GM10248 (cell line): ENCODE data around the gene KRT78.

Experiments used
- CTCF ChIA-PET: fragments of 300-600 bp; sonication (Branson Sonifier 250); formaldehyde crosslinking; extraction: SDS; loops from one replicate; lab custom pipeline; 2021; ENCODE audit warnings: antibody characterized with exemption; lab: Yijun Ruan, JAX
- POLR2A ChIA-PET: fragments of 350-650 bp; sonication (Branson Sonifier 250); formaldehyde crosslinking; extraction: SDS; loops from one replicate; lab custom pipeline; 2020; ENCODE audit warnings: antibody characterized with exemption; lab: Yijun Ruan, JAX
- DNase-seq: peaks from one replicate; pipeline ENCODE4 v3.0.0; 2012; ENCODE audit errors: extremely low spot score
- TF ChIP-seq, protein P1 (sequence below): IDR thresholded peaks from 2 replicates; pipeline ENCODE4 v1.5.1; 2012; ENCODE audit warnings: mild to moderate bottlenecking, low read depth; ENCODE audit errors: extremely low read depth, missing control alignments, control extremely low read depth

KRT78 gene

GRCh38 chr12:52832451-52832850, 16.3 kb downstream of the KRT78 start:
- POLR2A ChIA-PET: no interaction called here
- TF ChIP-seq, protein P1, sequence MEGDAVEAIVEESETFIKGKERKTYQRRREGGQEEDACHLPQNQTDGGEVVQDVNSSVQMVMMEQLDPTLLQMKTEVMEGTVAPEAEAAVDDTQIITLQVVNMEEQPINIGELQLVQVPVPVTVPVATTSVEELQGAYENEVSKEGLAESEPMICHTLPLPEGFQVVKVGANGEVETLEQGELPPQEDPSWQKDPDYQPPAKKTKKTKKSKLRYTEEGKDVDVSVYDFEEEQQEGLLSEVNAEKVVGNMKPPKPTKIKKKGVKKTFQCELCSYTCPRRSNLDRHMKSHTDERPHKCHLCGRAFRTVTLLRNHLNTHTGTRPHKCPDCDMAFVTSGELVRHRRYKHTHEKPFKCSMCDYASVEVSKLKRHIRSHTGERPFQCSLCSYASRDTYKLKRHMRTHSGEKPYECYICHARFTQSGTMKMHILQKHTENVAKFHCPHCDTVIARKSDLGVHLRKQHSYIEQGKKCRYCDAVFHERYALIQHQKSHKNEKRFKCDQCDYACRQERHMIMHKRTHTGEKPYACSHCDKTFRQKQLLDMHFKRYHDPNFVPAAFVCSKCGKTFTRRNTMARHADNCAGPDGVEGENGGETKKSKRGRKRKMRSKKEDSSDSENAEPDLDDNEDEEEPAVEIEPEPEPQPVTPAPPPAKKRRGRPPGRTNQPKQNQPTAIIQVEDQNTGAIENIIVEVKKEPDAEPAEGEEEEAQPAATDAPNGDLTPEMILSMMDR: no peak
- CTCF ChIA-PET: interaction anchor here (1.2 to 2.3 kb wide), 2 partner anchors 8 to 148 kb away, joined by 3 to 7 read pairs; no protein-coding TSS in a partner anchor
- no peak for DNase-seq

GRCh38 chr12:52831251-52831650, 17.5 kb downstream of the KRT78 start:
- TF ChIP-seq, protein P1: no peak
- CTCF ChIA-PET: interaction anchor here (2.3 kb wide), 1 partner anchor 9 kb away, joined by 7 read pairs; no protein-coding TSS in a partner anchor
- POLR2A ChIA-PET: no interaction called here
- DNase-seq: no peak

DNA sequence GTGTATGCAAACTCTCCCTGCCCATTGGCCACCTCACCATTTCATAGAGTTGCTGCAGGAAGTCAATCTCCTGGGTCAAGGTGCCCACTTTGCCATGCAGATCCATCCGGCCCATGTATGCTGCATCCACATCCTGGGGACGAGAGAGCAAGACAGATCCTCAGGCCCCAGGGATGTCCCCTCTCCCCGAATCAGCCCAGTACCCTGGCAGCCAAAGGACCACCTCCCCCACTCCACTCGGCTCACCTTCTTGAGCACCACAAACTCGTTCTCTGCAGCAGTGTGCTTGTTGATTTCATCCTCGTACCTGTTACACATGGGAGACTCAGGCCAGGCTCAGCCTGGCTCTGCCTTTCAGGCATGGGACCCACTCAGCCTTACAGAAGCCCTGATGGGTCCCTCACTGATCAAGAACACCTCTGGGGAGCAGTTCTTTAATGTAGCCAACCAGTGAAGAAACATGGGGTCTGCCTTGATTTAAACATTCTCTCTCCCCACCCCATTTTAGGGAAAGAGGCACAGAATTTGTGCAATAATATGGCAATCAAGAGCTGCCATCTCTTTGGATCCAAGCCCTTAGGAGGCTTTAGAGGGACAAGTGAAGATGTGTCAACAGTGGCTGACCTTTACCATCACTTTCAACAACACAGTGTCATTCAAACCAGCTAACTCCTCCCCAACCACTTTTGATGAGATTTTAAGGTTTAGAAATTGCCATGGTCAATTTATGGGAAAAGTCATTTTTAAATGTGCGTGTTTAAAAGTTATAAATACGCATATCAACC, 18.6 kb downstream of the KRT78 start:
- ChIA-PET CTCF (interaction anchor here (2.3 kb wide), 1 partner anchor 10 kb away, joined by 7 read pairs; no protein-coding TSS in a partner anchor), POLR2A (no interaction called here)
- DNase-seq: no peak
- TF ChIP-seq, protein P1: no peak

DNA sequence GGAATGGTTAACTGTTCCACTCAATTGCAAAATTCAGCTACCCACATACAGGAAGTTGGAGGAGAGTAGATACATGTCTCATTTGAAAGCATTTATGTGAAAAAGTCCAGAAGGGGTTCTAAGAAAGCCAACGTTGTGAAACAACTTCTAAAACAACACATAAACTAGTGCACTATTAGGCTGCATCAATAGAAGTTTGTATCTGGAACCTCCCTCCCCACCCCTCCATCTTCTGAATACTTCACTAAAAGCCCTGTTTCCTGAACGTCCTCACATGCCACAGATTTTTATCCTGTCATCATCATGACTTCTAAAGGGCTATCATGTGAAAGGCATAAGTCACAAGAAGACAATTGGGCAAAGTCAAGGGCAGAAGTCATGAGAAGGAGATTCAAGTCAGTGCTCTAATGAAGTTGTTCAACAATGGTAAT, 20.2 kb downstream of the KRT78 start:
- POLR2A ChIA-PET: no interaction called here
- TF ChIP-seq, protein P1: no peak
- CTCF ChIA-PET: no interaction called here
- DNase-seq: no peak

DNA sequence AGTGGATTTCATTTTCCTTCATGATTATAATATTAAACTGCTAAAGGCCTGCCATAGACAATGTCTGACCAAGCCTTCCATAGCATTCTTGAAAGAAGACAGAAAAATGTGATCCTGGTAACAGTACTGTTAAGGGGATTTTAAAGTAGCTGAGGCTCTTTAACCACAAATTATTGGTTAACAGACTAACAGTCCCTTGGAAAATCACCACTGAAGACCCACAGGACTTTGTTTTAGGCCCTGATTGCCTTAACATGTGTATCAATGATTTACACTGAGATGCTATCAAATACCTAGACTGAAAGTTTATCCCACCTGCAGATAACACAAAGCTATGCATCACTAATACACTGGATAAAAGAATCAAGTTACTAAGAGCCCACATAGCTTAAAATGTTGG, 20.6 kb downstream of the KRT78 start:
- POLR2A ChIA-PET: no interaction called here
- CTCF ChIA-PET: no interaction called here
- no peak for DNase-seq
- TF ChIP-seq, protein P1: no peak

- POLR2A ChIA-PET: no interaction called here
- TF ChIP-seq, protein P1: no peak
- CTCF ChIA-PET: no interaction called here
- no peak for DNase-seq
Measured at GRCh38 chr12:52827499-52828090, 21.2 kb downstream of the KRT78 start.
